Fibroblast of the aortic adventitia (primary cell): Measurements from ENCODE around the gene GALNT16. TPM values are rescaled to one million over a fixed set of nuclear protein-coding genes. Genes with fewer than 3 reads are reported as not detected.

Experiments
- DNase-seq: peaks from one replicate; pipeline ENCODE4 v3.0.0-alpha.2; 2010; ENCODE audit warnings: low read depth
- H3K4me3 ChIP-seq: 2 replicates; pipeline ENCODE4 v1.5.1; 2011; ENCODE audit warnings: low read depth, mild to moderate bottlenecking, control low read depth, low read length, moderate library complexity
- CTCF ChIP-seq: IDR thresholded peaks from 2 replicates; pipeline ENCODE4 v1.5.1; 2011; ENCODE audit warnings: mild to moderate bottlenecking, low read length, control low read depth, inconsistent platforms; ENCODE audit not compliant: insufficient read depth
- total RNA-seq: library from RNA; depleted of rRNA; stranded (reverse); fragments of >200 nt; gene quantifications from 2 replicates; pipeline ENCODE4 v1.2.3, GENCODE V29; 2012; ENCODE audit warnings: low replicate concordance

GALNT16 gene
- total RNA-seq, 1 donor, result 4.6 TPM

DNA sequence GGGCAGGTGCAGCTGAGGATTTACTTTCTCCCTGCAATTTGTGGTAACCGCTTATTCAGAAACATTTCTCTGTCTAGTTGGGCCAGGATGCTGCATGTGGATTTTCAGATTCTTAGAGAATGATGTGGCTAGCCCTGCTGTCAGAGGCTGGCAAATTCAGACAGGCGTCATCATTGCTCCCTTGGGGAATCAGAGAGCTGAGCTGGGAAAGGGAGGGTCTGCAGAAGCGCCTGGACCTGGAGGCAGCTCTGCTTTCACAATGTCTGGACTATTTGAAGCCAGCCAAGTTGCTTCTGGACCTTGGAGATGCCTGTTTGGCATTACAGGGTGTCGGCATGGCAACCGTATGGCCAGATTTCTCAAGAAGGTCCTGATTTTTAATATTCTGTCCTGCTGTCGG is 3.4 kb downstream of the GALNT16 start:
- TF ChIP-seq CTCF, result no peak
- peak; percentile 99 for DNase-seq
- H3K4me3 ChIP-seq, result no peak overlapping the region

DNA sequence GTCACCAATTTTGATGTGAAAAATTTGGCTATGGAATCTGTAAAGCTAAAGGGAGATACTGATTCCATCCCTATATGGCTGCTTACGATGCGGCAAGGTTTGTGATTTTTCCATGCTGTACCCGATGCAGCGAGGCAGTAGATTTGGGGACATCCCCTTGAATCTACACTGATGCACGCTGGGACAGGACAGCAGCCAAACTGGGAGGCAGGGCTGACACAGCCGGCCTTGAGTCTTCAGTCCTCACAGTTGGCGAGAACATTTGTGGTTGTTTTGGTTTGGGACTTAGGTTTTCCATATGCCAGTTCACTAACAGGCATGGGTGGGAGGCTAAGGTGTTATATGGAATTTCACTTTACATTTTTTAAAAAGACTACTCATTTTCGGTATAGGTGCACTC is 3.8 kb downstream of the GALNT16 start:
- TF ChIP-seq CTCF, result no peak
- H3K4me3 ChIP-seq, result no peak overlapping the region
- DNase-seq, result no peak

- no peak overlapping the region for H3K4me3 ChIP-seq
- no peak for DNase-seq
- TF ChIP-seq CTCF, result no peak
Measured at GRCh38 chr14:69266572-69267345, 6.8 kb downstream of the GALNT16 start.

GRCh38 chr14:69267492-69267891 is 7.5 kb downstream of the GALNT16 start:
- no peak overlapping the region for H3K4me3 ChIP-seq
- TF ChIP-seq CTCF, result no peak

DNA sequence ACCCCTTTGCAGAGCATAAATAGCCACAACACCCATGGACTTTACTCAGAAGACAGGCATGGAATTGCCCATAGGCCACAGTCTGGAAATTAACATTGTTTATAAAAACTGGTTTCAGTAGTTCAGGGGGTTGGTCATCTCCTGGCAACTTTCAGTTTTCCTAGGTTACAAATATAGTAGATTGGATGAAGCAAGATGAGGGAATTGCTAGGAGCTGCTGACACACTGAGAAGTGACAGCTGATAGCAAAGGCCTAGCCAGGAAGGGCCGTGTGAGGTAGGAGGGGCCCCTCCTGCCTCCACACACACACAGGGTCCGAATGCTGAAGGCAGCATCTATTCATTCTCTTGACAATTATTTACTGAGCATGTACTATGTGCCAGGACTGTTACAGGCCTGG is 8.3 kb downstream of the GALNT16 start:
- no peak overlapping the region for H3K4me3 ChIP-seq
- TF ChIP-seq CTCF, result no peak
- DNase-seq, result peak; percentile 64

More at GRCh38 chr14:69267492-69267891, 7.5 kb downstream of the GALNT16 start:
- no peak for DNase-seq

DNA sequence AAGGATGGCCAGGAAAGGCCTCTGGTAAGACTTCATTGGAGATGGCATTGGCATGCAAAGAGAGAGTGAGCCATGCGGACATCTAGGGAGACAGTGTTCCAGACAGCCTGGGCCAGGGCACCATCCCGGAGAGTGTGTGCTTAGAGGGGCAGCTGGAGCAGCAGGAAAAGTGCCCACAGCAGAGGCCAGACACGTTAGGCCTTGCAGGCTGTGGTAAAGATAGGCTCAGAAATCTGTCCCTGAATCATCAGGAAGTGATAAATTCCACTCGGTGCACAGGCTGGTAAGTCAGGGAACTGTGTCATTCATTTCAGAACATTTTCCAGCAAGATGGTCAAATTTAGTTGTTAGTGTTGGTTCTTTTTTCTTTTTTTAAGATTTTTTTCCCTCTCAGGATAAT is 8.8 kb downstream of the GALNT16 start:
- DNase-seq, result peak; percentile 49
- TF ChIP-seq CTCF, result no peak

GRCh38 chr14:69269381-69269780 is 9.4 kb downstream of the GALNT16 start:
- no peak for DNase-seq
- TF ChIP-seq CTCF, result no peak
- H3K4me3 ChIP-seq, result no peak overlapping the region

More for the DNA sequence above, 8.8 kb downstream of the GALNT16 start:
- no peak overlapping the region for H3K4me3 ChIP-seq
